Measurements from ENCODE around the gene MRPS25.
"Not testable (repeated sequence)": the region's sequence is repeated elsewhere in the genome, so short reads cannot be mapped to it uniquely, and the experiment has no call there.

The MRPS25 gene

GRCh38 chr3:15044326-15044725, 20.8 kb downstream of the MRPS25 start:
- FAIRE-seq = no peak

DNA sequence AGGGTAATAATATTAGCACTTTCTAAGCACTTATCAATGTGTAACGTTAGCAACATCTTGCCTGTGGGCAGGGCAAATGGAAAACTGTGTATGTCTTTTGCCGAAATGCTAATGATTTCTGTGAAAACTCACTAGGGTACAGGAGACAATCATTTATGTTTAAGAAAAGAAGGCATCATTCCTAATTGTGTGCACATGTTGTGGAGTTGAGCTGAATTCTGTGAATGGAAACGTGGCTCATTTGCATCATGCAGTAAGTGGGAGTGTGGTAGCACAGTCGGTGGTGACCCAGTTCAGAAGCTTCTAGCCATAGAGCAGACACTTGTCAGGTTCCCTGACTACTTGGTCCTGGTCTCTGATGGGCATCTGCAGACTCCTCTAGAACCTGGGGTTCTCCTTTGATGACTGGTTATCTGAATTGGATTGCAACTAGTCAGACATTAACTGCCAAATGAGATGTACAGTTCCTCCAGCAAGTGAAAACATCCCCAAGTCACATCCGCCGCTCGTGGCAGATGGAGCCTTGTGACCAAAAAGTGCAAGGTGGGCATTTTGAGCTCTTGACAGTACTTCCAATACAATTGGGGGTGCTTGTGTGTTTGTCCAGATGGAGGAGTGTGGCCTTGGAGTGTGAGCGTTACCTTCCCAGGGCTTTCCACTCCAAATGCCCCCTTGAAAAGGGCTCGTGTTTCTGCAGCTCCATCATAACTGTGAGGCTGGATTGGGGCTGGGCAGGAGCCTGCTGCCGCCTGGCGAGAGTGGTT, 21.5 kb downstream of the MRPS25 start:
- DNase-seq (ENCODE audit: insufficient read length, low spot score) (no peak), FAIRE-seq (no peak)

More at GRCh38 chr3:15044326-15044725, 20.8 kb downstream of the MRPS25 start:
- DNase-seq (ENCODE audit: insufficient read length, low spot score) = no peak

GRCh38 chr3:15042936-15043335, 22.2 kb downstream of the MRPS25 start:
- DNase-seq (ENCODE audit: insufficient read length, low spot score) (no peak), FAIRE-seq (no peak)

DNA sequence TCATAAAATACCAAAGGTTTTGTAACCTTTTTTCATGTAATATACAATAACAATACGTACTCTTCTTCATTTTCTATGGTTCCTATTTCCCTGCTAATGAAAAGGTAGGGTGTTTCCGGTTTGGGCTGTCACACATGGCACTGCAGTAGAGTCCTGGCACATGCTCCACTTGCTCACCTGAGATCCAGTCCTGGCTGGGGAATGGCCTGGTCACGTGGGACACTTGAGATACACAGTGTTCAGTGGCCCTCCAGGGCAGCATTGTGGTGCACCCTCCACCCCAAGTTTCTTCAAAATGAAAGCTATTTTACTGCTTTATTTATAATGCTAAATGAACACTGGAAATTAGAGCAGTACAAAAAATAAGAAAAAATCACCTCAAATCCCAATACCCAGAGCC, 23.2 kb downstream of the MRPS25 start:
- DNase-seq (ENCODE audit: insufficient read length, low spot score) = no peak
- no peak for FAIRE-seq

- DNase-seq (ENCODE audit: insufficient read length, low spot score) (no peak), FAIRE-seq (no peak)
Measured at GRCh38 chr3:15040844-15041243, 24.3 kb downstream of the MRPS25 start.

- DNase-seq (ENCODE audit: insufficient read length, low spot score) = no peak
- FAIRE-seq = no peak
Measured at GRCh38 chr3:15038306-15038705, 26.8 kb downstream of the MRPS25 start.

DNA sequence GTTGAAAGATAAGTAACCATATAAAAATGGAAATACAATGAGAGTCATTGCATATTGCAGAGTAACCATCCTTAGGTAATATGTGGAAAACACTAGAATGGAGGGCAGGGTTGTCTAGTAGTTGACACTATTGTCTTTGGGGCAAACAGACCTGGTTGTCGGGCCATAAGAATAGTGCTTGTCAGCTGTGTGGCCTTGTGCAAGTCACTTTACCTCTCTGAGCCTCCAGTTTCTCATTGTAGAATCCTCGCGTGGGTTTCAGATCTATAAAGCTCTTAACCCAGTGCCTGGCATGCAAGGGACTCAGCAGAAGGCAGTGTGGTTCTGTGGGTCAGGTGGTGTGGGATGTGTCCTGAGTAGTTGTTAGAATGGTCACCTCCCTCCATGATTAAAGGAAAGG, 32.0 kb downstream of the MRPS25 start:
- DNase-seq (ENCODE audit: insufficient read length, low spot score) (no peak), FAIRE-seq (no peak)

DNA sequence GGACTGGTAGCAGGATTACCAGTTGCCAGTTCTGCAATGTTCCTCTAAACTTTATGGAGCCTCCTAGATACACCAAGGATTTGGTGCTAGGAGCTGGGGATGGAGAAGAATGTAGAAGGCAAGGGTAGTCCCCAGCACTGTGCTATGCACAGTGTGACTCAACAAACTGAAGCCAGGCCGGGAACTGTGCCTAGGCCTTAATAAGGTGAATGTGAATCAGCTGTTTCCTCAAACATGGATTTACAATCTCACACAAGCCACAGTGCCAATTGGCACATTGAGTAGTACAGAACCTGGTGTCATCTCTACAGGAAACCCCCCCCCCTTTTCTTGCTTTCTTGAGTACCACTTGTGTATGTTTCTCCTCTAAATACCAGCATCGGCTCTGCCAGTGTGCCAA, 32.5 kb downstream of the MRPS25 start:
- FAIRE-seq (no peak), DNase-seq (ENCODE audit: insufficient read length, low spot score) (no peak)

DNA sequence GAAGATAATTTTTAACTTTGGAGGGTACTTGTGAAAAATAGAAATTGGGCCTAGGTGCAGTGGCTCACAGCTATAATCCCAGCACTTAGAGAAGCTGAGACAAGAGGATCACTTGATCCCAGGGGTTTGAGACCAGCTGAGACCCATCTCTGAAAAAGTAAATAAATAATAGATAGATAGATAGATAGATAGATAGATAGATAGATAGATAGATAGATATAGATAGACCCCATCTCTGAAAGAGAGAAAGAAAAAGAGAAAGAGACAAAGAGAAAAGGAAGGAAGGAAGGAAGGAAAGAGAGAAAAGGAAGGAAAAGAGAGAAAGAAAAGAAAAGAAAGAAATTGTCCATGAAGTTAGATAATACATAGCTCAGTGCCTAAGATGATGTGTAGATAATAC, 35.5 kb downstream of the MRPS25 start:
- FAIRE-seq = no peak

GRCh38 chr3:15023719-15024118, 41.4 kb downstream of the MRPS25 start:
- no peak for FAIRE-seq
- DNase-seq (ENCODE audit: insufficient read length, low spot score) = no peak

More for the DNA sequence above, 35.5 kb downstream of the MRPS25 start:
- no peak for DNase-seq (ENCODE audit: insufficient read length, low spot score)

- no peak for DNase-seq (ENCODE audit: insufficient read length, low spot score)
- no peak for FAIRE-seq
Measured at GRCh38 chr3:15023249-15023648, 41.9 kb downstream of the MRPS25 start.

DNA sequence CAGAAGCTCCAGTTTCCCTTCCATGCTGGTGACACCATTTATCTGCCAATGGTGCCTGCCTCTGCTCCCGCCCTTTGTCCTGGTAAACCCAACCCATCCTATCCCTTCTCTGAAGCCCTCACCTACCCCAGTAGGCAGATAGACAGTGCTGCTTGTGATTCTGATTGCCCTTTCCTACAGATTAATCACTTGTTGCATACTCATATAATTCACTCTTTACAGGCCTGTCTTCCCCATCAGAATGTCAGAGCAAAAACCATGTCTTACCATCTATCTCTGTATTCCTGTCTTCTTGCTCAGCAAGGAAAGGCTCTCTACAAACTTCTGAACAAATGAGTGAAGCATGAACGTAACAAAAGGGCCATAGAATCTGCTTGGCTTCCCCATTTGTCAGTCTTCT, 47.9 kb downstream of the MRPS25 start:
- DNase-seq (ENCODE audit: insufficient read length, low spot score) (no peak), FAIRE-seq (no peak)

- FAIRE-seq = no peak
- DNase-seq (ENCODE audit: insufficient read length, low spot score) = no peak
Measured at GRCh38 chr3:15015456-15015855, 49.7 kb downstream of the MRPS25 start.

DNA sequence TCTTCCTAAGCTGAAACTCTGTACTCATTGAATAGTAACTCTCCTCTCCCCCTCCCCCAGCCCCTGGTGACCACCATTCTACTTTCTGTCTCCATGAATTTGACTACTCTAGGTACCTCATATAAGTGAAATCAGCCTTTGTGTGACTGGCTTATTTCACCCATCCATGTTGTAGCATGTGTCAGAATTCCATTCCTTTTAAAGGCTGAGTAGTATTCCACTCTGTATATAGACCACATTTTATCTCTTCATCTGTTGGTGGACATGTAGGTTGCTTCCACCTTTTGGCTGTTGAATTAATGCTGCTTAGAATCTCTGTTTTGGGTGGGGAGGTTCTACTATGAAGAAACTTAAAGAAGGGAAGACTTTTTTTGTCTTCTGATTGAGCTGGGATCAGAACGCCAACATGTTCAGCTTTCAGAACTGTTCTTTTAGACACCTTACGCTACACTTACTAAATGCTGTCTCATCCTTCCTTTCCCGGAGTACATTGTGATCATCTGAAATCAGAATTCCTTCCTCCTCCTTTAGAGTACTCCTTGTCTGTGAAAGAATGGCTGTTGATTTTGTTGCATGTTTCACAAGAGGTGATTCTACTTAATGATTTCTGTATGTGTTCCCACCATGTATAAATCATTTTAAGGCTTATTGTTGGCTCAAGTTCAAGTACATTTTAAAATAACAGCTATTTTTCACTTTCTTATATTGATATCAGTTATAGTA, 50.3 kb downstream of the MRPS25 start:
- no peak for FAIRE-seq
- DNase-seq (ENCODE audit: insufficient read length, low spot score) = no peak

DNA sequence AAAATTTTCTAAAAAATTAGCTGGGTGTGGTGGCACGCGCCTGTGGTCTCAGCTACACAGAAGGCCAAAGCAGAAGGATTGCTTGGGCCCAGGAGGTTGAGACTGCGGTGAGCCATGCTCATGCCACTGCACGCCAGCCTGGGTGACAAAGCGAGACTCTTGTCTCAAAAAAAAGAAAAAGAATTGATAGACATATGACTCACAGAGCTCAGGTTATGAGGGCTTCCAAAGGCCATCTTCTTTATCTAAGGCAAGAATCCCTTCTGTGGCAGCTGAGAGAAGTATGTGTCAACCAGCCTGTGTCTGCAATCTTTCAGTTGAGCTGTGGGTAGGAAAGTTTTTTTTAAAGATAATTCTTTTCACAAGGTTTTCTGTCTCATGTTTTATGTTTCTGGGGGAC, 53.9 kb downstream of the MRPS25 start:
- DNase-seq (ENCODE audit: insufficient read length, low spot score) = no peak
- FAIRE-seq = no peak

DNA sequence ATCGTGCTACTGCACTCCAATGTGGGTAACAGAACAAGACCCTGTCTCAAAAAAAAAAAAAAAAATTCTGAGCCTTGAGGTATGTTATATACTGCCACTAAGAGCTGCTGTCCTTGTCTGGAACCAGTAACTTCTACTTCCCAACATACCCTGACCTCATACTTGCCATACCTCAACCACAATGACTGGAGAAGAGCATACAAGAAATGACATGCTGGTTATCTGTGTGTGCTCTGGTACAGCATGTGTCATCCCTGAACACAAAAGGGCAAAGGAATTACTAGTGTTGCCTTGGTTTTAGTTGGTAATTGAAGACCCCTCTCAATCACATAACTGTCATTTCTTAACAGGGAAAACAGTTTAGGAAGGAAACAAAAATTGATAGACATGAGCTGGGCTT, 54.5 kb downstream of the MRPS25 start:
- DNase-seq (ENCODE audit: insufficient read length, low spot score) (no peak), FAIRE-seq (no peak)

GRCh38 chr3:15009167-15009566, 55.9 kb downstream of the MRPS25 start:
- no peak for DNase-seq (ENCODE audit: insufficient read length, low spot score)
- FAIRE-seq = no peak

DNA sequence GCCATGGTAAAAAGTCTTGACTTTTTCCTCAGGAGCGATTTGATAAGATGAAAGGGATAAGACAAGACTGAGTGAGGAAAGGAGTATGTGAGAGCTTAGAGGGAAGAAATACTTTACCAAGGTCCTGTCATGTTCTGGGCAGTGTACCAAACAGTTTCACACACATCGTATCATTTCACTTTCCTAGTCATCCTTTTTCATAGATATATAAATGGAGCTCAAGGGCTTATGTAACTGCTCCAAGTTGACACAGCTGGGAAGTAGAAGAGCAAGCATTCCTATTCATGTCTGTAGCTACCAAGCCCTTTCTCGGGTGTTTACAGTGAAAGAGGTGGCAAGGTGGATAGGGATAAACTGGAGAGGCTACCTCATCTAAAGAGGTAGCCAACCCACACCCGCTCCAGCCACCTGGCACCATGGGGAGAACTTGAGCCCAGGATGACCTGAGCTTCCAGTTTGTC, 57.4 kb downstream of the MRPS25 start:
- no peak for FAIRE-seq
- no peak for DNase-seq (ENCODE audit: insufficient read length, low spot score)

DNA sequence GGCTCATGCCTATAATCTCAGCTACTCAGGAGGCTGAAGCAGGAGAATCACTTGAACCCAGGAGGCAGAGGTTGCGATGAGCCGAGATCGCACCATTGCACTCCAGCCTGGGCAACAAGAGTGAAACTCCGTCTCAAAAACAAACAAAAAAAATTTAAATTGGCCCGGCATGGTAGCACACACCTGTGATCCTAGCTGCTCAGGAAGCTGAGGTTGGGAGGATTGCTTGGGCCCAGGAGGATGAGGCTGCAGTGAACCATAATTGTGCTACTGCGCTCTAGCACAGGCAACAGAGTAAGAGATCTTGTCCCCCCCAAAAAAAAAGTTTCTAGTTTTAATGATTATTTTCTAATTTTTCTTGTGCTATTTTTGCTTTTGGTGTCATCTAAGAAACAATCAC, 65.9 kb downstream of the MRPS25 start:
- not testable (repeated sequence) for FAIRE-seq; DNase-seq (ENCODE audit: insufficient read length, low spot score)
